ENCODE measurements around the gene NAA10. TPM values are rescaled to one million over a fixed set of nuclear protein-coding genes. Genes with fewer than 3 reads are reported as not detected.

NAA10 gene
- total and polyA plus RNA-seq, 7 experiments from 2014 or later: 37.6 to 79.7 (median 55.4) TPM

DNA sequence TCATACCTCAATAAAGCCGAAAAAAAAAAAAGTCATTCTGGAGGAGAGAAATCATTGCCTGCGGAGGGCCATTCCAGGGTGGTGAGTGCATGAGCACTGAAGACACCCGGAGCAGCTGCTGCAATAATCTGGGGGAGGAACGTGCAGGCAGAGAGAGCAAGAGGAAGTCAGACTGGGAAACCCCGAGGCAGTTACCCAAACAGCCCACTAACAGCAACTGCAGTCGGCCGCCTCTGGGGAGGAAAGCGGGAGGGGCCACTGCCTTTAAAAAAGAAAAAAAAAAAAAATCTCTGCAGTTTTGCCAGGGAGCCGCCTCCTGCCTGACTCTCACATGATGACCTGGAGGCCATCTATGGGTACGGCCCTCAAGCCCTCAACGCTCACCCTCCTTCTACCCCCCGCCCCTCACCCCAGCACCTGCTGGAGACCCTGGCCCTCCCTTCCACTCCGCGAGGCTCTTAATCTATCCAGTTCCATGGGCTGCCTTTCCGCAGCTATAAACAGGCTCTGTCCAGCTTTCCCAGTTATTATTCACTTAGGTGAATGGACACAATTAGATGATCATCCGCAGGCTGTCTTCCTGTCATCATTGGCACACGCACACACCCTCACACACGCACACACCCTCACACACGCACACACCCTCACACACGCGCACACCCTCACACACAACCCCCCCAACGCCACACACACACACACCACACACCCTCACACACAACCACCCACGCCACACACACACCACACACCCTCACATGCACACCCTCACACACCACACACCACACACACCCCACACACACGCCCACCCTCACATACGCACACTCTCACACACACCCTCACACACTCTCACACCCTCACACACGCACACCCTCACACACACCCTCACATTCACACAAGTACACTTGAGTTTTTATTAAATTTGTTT, 33.7 kb downstream of the NAA10 start:
- CTCF ChIA-PET: no interaction called here
- no peak overlapping the region for H3K27ac ChIP-seq (ENCODE audit: low read depth, low read length)
- H3K36me3 ChIP-seq (ENCODE audit: control insufficient read depth in 2 of 3, insufficient read depth in 3 of 3, low read length in 3 of 3): no peaks in the 10 kb centered on the region
- POLR2A ChIA-PET: interaction anchor here (0.6 to 1.9 kb wide), 3 partner anchors 21 to 123 kb away, joined by 3 to 10 read pairs (median 3); partner anchors contain the start of gene ARHGAP4
- Mint-ChIP-seq H3K36me3 (peaks cover 0 to 2% (median 0%) of the 10 kb centered on the region in 5 donors), H3K4me3 (peak overlapping the region; percentile 51 to 84 (median 64)), H3K27me3 (peaks cover 0 to 5% (median 0%) of the 10 kb centered on the region in 5 donors), H3K4me1 (peaks cover 16 to 54% (median 43%) of the 10 kb centered on the region in 7 donors), H3K27ac (peak overlapping the region in 8 of 9 donors; percentile 33 to 88 (median 71)), H3K9me3 (peaks cover 0 to 6% (median 0%) of the 10 kb centered on the region in 11 donors)
- intact Hi-C loops (cut with micrococcal nuclease): loop anchor here in 1 of 2 donors (2.0 to 5.0 kb wide), 3 partner anchors 84 to 139 kb away; partner anchors contain the start of genes IDH3G, PLXNB3 and SSR4
- H3K9me3 ChIP-seq (ENCODE audit: control insufficient read depth in 2 of 3, low read length in 3 of 3): no peaks in the 10 kb centered on the region
- ATAC-seq: peak; percentile 91
- peaks cover 25 to 35% of the 10 kb centered on the region in 2 donors for H3K4me1 ChIP-seq (ENCODE audit: control insufficient read depth in 2 of 2, insufficient read depth in 2 of 2, low read length in 2 of 2)
- DNase-seq: peak in 8 of 9 donors; percentile 45 to 76 (median 64)
- H3K27me3 ChIP-seq (ENCODE audit: control insufficient read depth in 2 of 2, insufficient read depth in 2 of 2, low read length in 2 of 2): no peaks in the 10 kb centered on the region
- no peak overlapping the region for H3K4me3 ChIP-seq (ENCODE audit: low read length)

DNA sequence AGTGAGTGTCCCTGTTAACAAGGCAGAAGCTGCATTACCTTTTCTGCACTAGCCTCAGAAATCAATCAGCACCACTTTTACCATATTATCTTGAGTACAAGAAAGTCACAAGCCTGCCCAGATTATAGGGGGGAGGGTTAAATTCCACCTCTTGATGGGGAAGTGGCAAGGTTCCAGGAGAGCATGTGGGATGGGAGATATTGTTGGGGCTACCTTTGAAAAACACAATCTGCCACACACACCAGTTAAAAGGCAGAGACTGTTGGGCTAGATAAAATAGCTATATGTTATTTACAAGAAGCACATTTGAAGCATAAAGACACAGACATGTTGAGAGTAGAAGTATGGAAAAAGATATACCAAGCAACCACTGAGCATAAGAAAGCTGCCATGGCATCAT, 36.9 kb downstream of the NAA10 start:
- Mint-ChIP-seq H3K36me3 (peaks cover 0 to 2% (median 0%) of the 10 kb centered on the region in 5 donors), H3K9me3 (peaks cover 0 to 7% (median 0%) of the 10 kb centered on the region in 11 donors), H3K4me3 (no peak overlapping the region), H3K27me3 (peaks cover 0 to 13% (median 0%) of the 10 kb centered on the region in 5 donors), H3K4me1 (peaks cover 5 to 43% (median 28%) of the 10 kb centered on the region in 7 donors), H3K27ac (no peak overlapping the region)
- no peaks in the 10 kb centered on the region for H3K36me3 ChIP-seq (ENCODE audit: control insufficient read depth in 2 of 3, insufficient read depth in 3 of 3, low read length in 3 of 3)
- H3K27ac ChIP-seq (ENCODE audit: low read depth, low read length): no peak overlapping the region
- ATAC-seq: no peak
- no peak overlapping the region for H3K4me3 ChIP-seq (ENCODE audit: low read length)
- ChIA-PET POLR2A (interaction anchor here (0.7 to 1.3 kb wide), 2 partner anchors 25 to 106 kb away, joined by 3 to 4 read pairs; no protein-coding TSS in a partner anchor), CTCF (interaction anchor here (0.6 to 1.0 kb wide), 2 partner anchors 24 to 51 kb away, joined by 3 to 4 read pairs; no protein-coding TSS in a partner anchor)
- no peaks in the 10 kb centered on the region for H3K27me3 ChIP-seq (ENCODE audit: control insufficient read depth in 2 of 2, insufficient read depth in 2 of 2, low read length in 2 of 2)
- intact Hi-C loops (cut with micrococcal nuclease): no loop called here
- H3K9me3 ChIP-seq (ENCODE audit: control insufficient read depth in 2 of 3, low read length in 3 of 3): no peaks in the 10 kb centered on the region
- peaks cover 9 to 17% of the 10 kb centered on the region in 2 donors for H3K4me1 ChIP-seq (ENCODE audit: control insufficient read depth in 2 of 2, insufficient read depth in 2 of 2, low read length in 2 of 2)
- no peak for DNase-seq

DNA sequence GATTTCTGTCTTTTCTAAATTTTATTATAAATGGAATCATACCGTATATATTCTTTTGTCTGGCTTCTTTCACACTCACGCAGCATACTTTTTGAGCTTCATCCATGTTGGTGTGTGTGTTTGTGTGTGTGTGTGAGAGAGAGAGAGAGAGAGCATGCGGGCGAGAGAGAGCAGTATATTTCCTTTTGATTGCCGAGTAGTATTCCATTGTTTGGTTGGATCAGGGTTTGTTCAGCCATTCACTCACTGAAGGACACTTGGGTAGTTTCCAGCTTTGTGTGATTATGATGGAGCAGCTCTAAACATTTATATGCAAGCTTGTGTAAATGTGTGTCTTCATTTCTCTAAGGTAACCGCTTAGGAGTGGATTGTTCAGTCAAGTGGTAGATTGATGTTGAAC, 45.7 kb downstream of the NAA10 start:
- Mint-ChIP-seq H3K4me1 (peaks cover 0 to 10% (median 3%) of the 10 kb centered on the region in 7 donors), H3K36me3 (no peaks in the 10 kb centered on the region), H3K4me3 (no peak overlapping the region), H3K27me3 (peaks cover 0 to 53% (median 8%) of the 10 kb centered on the region in 5 donors), H3K27ac (no peak overlapping the region), H3K9me3 (no peaks in the 10 kb centered on the region)
- CTCF ChIA-PET: no interaction called here
- peaks cover 0 to 11% of the 10 kb centered on the region in 2 donors for H3K4me1 ChIP-seq (ENCODE audit: control insufficient read depth in 2 of 2, insufficient read depth in 2 of 2, low read length in 2 of 2)
- H3K36me3 ChIP-seq (ENCODE audit: control insufficient read depth in 2 of 3, insufficient read depth in 3 of 3, low read length in 3 of 3): no peaks in the 10 kb centered on the region
- no peaks in the 10 kb centered on the region for H3K9me3 ChIP-seq (ENCODE audit: control insufficient read depth in 2 of 3, low read length in 3 of 3)
- H3K27me3 ChIP-seq (ENCODE audit: control insufficient read depth in 2 of 2, insufficient read depth in 2 of 2, low read length in 2 of 2): no peaks in the 10 kb centered on the region
- intact Hi-C loops (cut with micrococcal nuclease): no loop called here
- no peak overlapping the region for H3K27ac ChIP-seq (ENCODE audit: low read depth, low read length)
- no peak overlapping the region for H3K4me3 ChIP-seq (ENCODE audit: low read length)
- ATAC-seq: no peak
- POLR2A ChIA-PET: no interaction called here
- DNase-seq: no peak

DNA sequence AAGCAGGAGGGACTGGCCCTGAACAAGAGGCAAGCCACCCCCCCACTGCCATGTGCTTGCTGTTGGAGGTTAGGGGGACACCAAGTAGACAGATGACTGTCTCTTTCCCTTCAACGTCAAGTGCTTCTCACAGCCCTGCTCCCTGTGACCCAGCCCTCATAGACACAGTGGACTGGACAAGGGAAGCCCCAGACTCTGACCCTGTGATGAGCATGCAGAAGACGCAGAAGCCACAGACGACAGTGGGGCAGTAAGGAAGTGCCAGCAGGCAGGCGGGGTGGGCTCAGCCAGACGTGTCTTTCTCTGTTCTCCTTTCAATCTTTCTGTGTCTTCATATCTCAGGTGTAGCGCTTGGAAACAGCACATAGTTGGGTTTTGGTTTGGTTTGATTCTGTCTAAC, 46.5 kb downstream of the NAA10 start:
- Mint-ChIP-seq H3K36me3 (no peaks in the 10 kb centered on the region), H3K27ac (no peak overlapping the region), H3K4me3 (peak overlapping the region in 1 of 10 donors; percentile 11), H3K4me1 (peaks cover 0 to 10% (median 3%) of the 10 kb centered on the region in 7 donors), H3K9me3 (no peaks in the 10 kb centered on the region), H3K27me3 (peaks cover 0 to 50% (median 8%) of the 10 kb centered on the region in 5 donors)
- Histone ChIP-seq H3K27ac (ENCODE audit: low read depth, low read length) (no peak overlapping the region), H3K27me3 (ENCODE audit: control insufficient read depth in 2 of 2, insufficient read depth in 2 of 2, low read length in 2 of 2) (peaks cover 0 to 3% of the 10 kb centered on the region in 2 donors), H3K9me3 (ENCODE audit: control insufficient read depth in 2 of 3, low read length in 3 of 3) (no peaks in the 10 kb centered on the region), H3K36me3 (ENCODE audit: control insufficient read depth in 2 of 3, insufficient read depth in 3 of 3, low read length in 3 of 3) (no peaks in the 10 kb centered on the region), H3K4me1 (ENCODE audit: control insufficient read depth in 2 of 2, insufficient read depth in 2 of 2, low read length in 2 of 2) (peaks cover 0 to 11% of the 10 kb centered on the region in 2 donors), H3K4me3 (ENCODE audit: low read length) (no peak overlapping the region)
- intact Hi-C loops (cut with micrococcal nuclease): no loop called here
- DNase-seq (no peak), ATAC-seq (no peak)
- ChIA-PET POLR2A (no interaction called here), CTCF (no interaction called here)

DNA sequence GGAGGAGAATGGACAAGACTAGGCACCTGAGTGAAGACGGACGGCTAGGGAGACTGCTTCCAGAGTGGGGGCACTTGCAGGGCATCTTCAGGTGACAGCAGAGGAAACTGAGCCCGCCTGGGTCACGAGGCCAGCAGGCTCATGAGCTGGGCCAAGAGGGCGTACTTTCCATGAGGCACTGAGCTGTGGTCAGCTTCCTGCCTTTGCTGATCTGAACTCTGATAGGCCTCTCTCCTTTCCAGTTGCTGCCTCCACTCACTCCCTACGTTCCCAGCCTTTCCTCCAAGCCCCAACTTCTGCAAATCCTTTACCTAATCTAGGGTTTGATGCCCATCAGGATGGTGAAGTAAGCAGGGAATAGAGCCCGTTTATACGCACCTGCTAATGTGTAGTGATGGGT, 47.5 kb downstream of the NAA10 start:
- peak overlapping the region in 3 of 10 donors; percentile 42 to 56 (median 49) for H3K4me3 Mint-ChIP-seq
- no peak overlapping the region for H3K4me3 ChIP-seq (ENCODE audit: low read length)

DNA sequence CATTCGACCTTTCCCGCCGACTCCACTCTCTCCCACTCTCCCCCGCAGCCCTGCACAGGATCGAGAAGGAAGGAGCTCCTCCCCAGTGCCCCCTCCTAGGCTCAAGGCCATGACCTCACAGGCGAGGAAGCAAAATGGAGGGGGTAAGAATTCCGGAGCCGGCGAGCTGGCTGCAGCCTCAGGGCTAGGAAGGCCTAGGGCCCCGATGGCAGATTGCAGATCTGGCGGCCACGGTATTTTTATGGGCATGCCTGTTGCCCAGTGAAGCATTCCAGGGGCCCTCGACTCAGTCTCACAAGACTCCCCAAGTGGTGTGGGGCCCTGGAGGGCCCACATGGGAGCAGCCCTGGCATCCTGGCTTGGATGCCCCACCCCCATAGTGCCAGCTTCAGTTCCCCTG, 47.9 kb downstream of the NAA10 start:
- ChIA-PET CTCF (no interaction called here), POLR2A (no interaction called here)
- H3K4me3 Mint-ChIP-seq: peak overlapping the region in 3 of 10 donors; percentile 27 to 72 (median 57)

More for the DNA sequence above, 47.5 kb downstream of the NAA10 start:
- ATAC-seq (no peak), DNase-seq (no peak)
- H3K27me3 ChIP-seq (ENCODE audit: control insufficient read depth in 2 of 2, insufficient read depth in 2 of 2, low read length in 2 of 2): peaks cover 0 to 3% of the 10 kb centered on the region in 2 donors
- ChIA-PET POLR2A (no interaction called here), CTCF (no interaction called here)
- intact Hi-C loops (cut with micrococcal nuclease): no loop called here
- no peak overlapping the region for H3K27ac ChIP-seq (ENCODE audit: low read depth, low read length)
- no peaks in the 10 kb centered on the region for H3K36me3 ChIP-seq (ENCODE audit: control insufficient read depth in 2 of 3, insufficient read depth in 3 of 3, low read length in 3 of 3)
- peaks cover 0 to 10% (median 3%) of the 10 kb centered on the region in 7 donors for H3K4me1 Mint-ChIP-seq
- H3K9me3 ChIP-seq (ENCODE audit: control insufficient read depth in 2 of 3, low read length in 3 of 3): no peaks in the 10 kb centered on the region
- H3K9me3 Mint-ChIP-seq: no peaks in the 10 kb centered on the region
- H3K27ac Mint-ChIP-seq: no peak overlapping the region
- no peaks in the 10 kb centered on the region for H3K36me3 Mint-ChIP-seq
- H3K27me3 Mint-ChIP-seq: peaks cover 0 to 45% (median 9%) of the 10 kb centered on the region in 5 donors
- peaks cover 0 to 11% of the 10 kb centered on the region in 2 donors for H3K4me1 ChIP-seq (ENCODE audit: control insufficient read depth in 2 of 2, insufficient read depth in 2 of 2, low read length in 2 of 2)

More for the DNA sequence above, 47.9 kb downstream of the NAA10 start:
- Histone ChIP-seq H3K36me3 (ENCODE audit: control insufficient read depth in 2 of 3, insufficient read depth in 3 of 3, low read length in 3 of 3) (no peaks in the 10 kb centered on the region), H3K27ac (ENCODE audit: low read depth, low read length) (no peak overlapping the region), H3K9me3 (ENCODE audit: control insufficient read depth in 2 of 3, low read length in 3 of 3) (no peaks in the 10 kb centered on the region), H3K27me3 (ENCODE audit: control insufficient read depth in 2 of 2, insufficient read depth in 2 of 2, low read length in 2 of 2) (peaks cover 0 to 3% of the 10 kb centered on the region in 2 donors), H3K4me3 (ENCODE audit: low read length) (no peak overlapping the region), H3K4me1 (ENCODE audit: control insufficient read depth in 2 of 2, insufficient read depth in 2 of 2, low read length in 2 of 2) (peaks cover 0 to 11% of the 10 kb centered on the region in 2 donors)
- H3K27me3 Mint-ChIP-seq: peaks cover 0 to 43% (median 12%) of the 10 kb centered on the region in 5 donors
- intact Hi-C loops (cut with micrococcal nuclease): no loop called here
- H3K9me3 Mint-ChIP-seq: no peaks in the 10 kb centered on the region
- ATAC-seq (no peak), DNase-seq (no peak)
- H3K27ac Mint-ChIP-seq: no peak overlapping the region
- H3K4me1 Mint-ChIP-seq: peaks cover 0 to 10% (median 5%) of the 10 kb centered on the region in 7 donors
- H3K36me3 Mint-ChIP-seq: no peaks in the 10 kb centered on the region

All from naive thymus-derived CD4-positive, alpha-beta T cell (primary cell).